Neural progenitor cell (in vitro differentiated cells): Measurements from ENCODE around the gene TBC1D10A.

Experiments used
- CTCF ChIP-seq: fragments of 200-600 bp; sonication (generic); IDR thresholded peaks from 2 replicates; pipeline ENCODE4 v1.5.1; 2017; ENCODE audit warnings: antibody characterized with exemption, mild to moderate bottlenecking
- EZH2phosphoT487 ChIP-seq: fragments of 200-600 bp; sonication (generic); IDR thresholded peaks from 2 replicates; pipeline ENCODE4 v1.6.1; 2017; ENCODE audit warnings: antibody characterized with exemption

- no peak for TF ChIP-seq CTCF
- TF ChIP-seq EZH2phosphoT487 = no peak
These were observed 77.4 kb downstream of the TBC1D10A start for GRCh38 chr22:30249049-30250038.
